Esophagus muscularis mucosa (tissue), 4 donors: Measurements from ENCODE around the gene C1orf87.

Experiments used
- CTCF ChIP-seq, 3 experiments: fragments of 200-600 bp in 2 of 3; fragments of 450-650 bp in 1 of 3; sonication (generic) in 2 of 3; IDR thresholded peaks; one replicate each; pipeline ENCODE4 v1.5.1; 2017 to 2019; ENCODE audit warnings: antibody characterized with exemption in 3 of 3, mild to moderate bottlenecking in 2 of 3, moderate library complexity in 1 of 3
- EP300 ChIP-seq: sonication (generic); formaldehyde crosslinking; IDR thresholded peaks from one replicate; pipeline ENCODE4 v1.6.1; 2017; ENCODE audit warnings: antibody characterized with exemption
- POLR2AphosphoS5 ChIP-seq, 2 donors: sonication (generic); formaldehyde crosslinking; IDR thresholded peaks; one replicate each; pipeline ENCODE4 v1.6.1; 2017; ENCODE audit warnings: antibody characterized with exemption in 2 of 2

DNA sequence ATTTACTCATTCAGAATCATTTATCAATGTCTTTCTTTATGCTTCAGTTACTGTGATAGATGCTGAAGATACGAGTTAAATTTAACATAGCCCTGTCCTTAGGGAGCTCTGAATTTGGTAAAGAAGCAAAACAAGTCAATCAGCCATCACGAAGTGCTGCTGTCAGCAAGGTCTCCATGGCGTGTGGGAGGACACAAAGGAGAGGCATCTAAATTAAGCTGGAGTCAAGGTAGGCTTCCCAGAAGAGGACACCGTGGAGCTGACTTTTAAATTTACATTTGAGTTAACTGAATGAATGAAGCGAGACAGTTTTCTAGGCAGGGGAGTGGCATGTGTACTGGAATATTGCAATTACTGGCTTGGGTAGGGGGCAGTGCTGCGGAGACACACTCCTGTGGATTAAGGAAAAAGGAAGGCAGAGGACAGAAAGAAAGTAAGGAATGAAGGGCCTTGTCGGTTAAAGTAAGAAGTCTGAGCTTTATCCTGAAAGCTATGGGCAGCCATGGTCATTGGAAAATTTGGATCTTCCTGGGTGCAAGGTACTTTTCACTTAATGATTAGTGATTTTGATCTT lies 41.3 kb upstream of the C1orf87 start:
- TF ChIP-seq POLR2AphosphoS5 (IDR thresholded peaks at IDR 0.05): no peak
- no peak for TF ChIP-seq EP300
- TF ChIP-seq CTCF (IDR thresholded peaks at IDR 0.05): no peak
